Naive B cell (primary cell): ENCODE results near the gene MYH6. TPM values are rescaled to one million over a fixed set of nuclear protein-coding genes. Genes with fewer than 3 reads are reported as not detected.

ENCODE experiments used
- ATAC-seq, 2 donors: fragments of 150-1000 bp; cut with Tn5 transposase; 2 replicates each; pipeline ENCODE4 v1.10.0; 2021; ENCODE audit warnings: low read depth in 2 of 2, mild to moderate bottlenecking in 2 of 2, moderate library complexity in 2 of 2
- DNase-seq: peaks from one replicate; pipeline ENCODE4 v3.0.0; 2022
- H3K27ac Mint-ChIP-seq, 6 donors: one replicate each; pipeline ENCODE4 v1.8.0; 2020 to 2022; ENCODE audit warnings: mild to moderate bottlenecking in 6 of 6, mixed read lengths in 6 of 6, moderate library complexity in 5 of 6, inconsistent platforms in 2 of 6
- H3K27me3 Mint-ChIP-seq, 3 donors: one replicate each; pipeline ENCODE4 v1.8.0; 2021 to 2022; ENCODE audit warnings: mixed read lengths in 3 of 3, mild to moderate bottlenecking in 1 of 3
- H3K36me3 Mint-ChIP-seq, 2 donors: one replicate each; pipeline ENCODE4 v1.8.0; 2020 to 2022; ENCODE audit warnings: mixed read lengths in 2 of 2, inconsistent platforms in 1 of 2, mild to moderate bottlenecking in 1 of 2
- H3K4me1 Mint-ChIP-seq, 3 donors: one replicate each; pipeline ENCODE4 v1.8.0; 2020 to 2022; ENCODE audit warnings: mixed read lengths in 3 of 3, inconsistent platforms in 1 of 3, mild to moderate bottlenecking in 1 of 3, moderate library complexity in 1 of 3
- H3K4me3 Mint-ChIP-seq, 8 donors: one replicate each; pipeline ENCODE4 v1.8.0; 2020 to 2022; ENCODE audit warnings: mild to moderate bottlenecking in 8 of 8, mixed read lengths in 8 of 8, moderate library complexity in 8 of 8, inconsistent platforms in 2 of 8
- H3K9me3 Mint-ChIP-seq, 7 donors: one replicate each; pipeline ENCODE4 v1.8.0; 2020 to 2022; ENCODE audit warnings: mixed read lengths in 7 of 7, mild to moderate bottlenecking in 5 of 7, inconsistent platforms in 2 of 7, moderate library complexity in 1 of 7
- polyA plus RNA-seq, 6 donors: library from polyadenylated mRNA; unstranded; fragments of 300-500 nt; fragmentation: Illumina TruSeq; gene quantifications; one replicate each; pipeline ENCODE4 v1.2.3, GENCODE V29; 2021; ENCODE audit warnings: low read depth in 6 of 6

The MYH6 gene
- polyA plus RNA-seq, 6 donors from 2014 or later: not detected

DNA sequence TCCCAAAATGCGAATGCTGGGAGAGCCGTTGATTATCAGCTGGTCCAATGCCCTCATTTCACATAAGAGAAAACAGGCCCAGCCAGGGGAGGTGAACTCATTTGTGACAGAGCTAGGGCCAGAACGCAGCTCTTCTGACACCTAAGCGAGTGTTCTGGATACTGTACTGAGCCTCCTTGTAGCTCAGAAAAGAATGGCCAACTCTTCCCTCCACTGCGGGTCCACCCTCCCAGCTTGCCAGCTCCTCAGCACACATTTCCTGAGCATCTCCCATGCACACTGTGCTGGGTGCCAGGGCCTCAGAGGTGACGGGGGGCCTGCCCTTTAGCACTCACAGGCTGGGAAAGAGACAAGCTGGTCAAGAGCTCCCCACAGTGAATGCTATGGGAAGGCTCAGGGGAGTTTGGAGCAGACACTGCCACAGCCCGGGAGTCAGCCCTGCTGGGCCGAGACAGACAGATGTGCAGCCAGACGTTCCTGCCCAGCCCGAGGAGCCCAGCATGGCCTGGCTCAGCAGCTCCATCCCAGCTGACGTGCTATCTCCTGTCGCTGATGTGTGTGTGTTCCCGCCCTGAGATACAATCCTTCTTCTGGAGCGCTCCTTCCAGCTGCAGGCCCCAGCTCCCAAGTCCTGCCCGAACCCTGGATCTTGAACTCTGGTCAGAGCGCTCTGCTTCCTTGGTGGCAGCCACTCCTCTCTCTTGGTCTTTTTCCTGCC lies 27.7 kb downstream of the MYH6 start:
- peaks cover 16 to 71% (median 70%) of the 10 kb centered on the region in 3 donors for H3K27me3 Mint-ChIP-seq
- no peaks in the 10 kb centered on the region for H3K36me3 Mint-ChIP-seq
- peak overlapping the region in 1 of 8 donors; percentile 68 for H3K4me3 Mint-ChIP-seq
- no peak overlapping the region for H3K27ac Mint-ChIP-seq
- DNase-seq (no peak), ATAC-seq (peak in 1 of 2 donors; percentile 11)
- no peaks in the 10 kb centered on the region for H3K9me3 Mint-ChIP-seq
- H3K4me1 Mint-ChIP-seq: peaks cover 0 to 2% (median 0%) of the 10 kb centered on the region in 3 donors

DNA sequence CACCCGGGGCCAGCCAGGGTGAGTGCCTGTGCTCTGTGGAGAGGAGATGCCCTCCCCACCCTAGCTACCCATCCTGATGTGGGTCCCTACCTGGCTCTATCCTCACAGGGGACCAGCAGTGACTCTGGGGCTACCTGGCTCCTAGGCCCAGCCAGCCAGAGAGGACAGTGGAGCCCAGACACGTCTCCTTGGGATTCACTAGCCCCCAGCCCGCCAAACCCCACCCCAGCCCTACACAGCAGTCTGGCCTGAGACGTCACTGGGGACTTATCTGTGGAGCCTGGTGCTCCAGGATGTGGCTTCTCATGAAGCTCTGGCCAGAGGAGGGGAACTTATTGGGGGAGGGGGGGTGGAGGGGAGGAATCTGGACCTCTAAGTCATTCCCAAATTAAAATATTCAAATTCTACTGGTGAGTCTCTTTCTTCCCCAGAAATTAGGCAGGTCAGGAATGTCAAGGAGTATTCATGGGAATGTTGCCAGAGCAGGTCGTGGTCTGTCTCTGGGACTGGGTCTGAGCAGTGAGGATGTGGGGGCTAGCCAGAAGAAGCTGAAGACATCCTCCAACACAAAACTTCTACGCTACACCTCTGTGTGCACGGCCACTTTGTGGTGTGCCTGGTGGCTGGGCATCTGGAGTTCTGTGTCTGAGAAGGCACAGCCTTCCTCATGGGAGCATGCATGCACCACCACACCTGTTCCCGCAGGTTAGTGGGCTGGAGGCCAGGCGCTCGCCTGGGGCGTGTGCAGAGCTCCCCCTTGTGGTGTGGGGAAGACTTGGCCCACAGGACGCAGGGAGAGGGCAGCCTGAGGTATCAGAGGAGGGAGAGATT lies 28.5 kb downstream of the MYH6 start:
- no peaks in the 10 kb centered on the region for H3K36me3 Mint-ChIP-seq
- H3K4me1 Mint-ChIP-seq: peaks cover 0 to 2% (median 0%) of the 10 kb centered on the region in 3 donors
- no peak overlapping the region for H3K4me3 Mint-ChIP-seq
- peak; percentile 71 to 80 for ATAC-seq
- no peaks in the 10 kb centered on the region for H3K9me3 Mint-ChIP-seq
- peaks cover 16 to 64% (median 63%) of the 10 kb centered on the region in 3 donors for H3K27me3 Mint-ChIP-seq
- DNase-seq: peak; percentile 49
- H3K27ac Mint-ChIP-seq: no peak overlapping the region

DNA sequence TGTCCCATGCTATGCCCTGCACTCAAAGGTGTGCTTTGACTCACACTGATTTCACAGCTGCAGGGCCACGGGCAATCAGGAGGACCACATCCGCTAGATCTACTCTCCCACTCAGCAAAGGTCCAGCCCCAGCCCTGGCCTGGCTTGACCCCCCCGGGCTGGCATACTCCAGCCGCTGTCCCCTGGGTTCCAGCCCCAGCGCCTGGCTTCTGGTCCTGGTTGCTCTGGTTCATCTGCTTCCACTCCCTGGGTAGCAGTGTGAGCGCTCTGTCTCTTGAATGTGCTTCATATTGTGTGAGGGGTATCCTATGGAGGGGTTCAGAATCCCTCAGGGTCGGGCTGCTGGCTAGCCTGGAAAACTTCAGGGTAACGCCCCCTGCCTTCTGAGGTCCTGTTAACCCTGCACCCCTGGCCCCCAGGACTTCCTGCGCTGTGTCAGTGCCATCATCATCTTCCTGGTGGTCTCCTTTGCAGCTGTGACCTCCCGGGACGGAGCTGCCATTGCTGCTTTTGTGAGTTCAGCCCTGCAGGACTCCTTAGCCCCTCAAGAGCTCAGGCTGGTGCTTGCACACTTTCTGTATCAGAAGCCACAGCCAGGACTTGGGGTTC lies 29.4 kb downstream of the MYH6 start:
- Mint-ChIP-seq H3K4me1 (peaks cover 0 to 2% (median 0%) of the 10 kb centered on the region in 3 donors), H3K36me3 (no peaks in the 10 kb centered on the region), H3K27ac (peak overlapping the region in 1 of 6 donors; percentile 94), H3K9me3 (no peaks in the 10 kb centered on the region), H3K27me3 (peaks cover 13 to 56% (median 54%) of the 10 kb centered on the region in 3 donors), H3K4me3 (no peak overlapping the region)
- DNase-seq: no peak
- ATAC-seq: no peak

DNA sequence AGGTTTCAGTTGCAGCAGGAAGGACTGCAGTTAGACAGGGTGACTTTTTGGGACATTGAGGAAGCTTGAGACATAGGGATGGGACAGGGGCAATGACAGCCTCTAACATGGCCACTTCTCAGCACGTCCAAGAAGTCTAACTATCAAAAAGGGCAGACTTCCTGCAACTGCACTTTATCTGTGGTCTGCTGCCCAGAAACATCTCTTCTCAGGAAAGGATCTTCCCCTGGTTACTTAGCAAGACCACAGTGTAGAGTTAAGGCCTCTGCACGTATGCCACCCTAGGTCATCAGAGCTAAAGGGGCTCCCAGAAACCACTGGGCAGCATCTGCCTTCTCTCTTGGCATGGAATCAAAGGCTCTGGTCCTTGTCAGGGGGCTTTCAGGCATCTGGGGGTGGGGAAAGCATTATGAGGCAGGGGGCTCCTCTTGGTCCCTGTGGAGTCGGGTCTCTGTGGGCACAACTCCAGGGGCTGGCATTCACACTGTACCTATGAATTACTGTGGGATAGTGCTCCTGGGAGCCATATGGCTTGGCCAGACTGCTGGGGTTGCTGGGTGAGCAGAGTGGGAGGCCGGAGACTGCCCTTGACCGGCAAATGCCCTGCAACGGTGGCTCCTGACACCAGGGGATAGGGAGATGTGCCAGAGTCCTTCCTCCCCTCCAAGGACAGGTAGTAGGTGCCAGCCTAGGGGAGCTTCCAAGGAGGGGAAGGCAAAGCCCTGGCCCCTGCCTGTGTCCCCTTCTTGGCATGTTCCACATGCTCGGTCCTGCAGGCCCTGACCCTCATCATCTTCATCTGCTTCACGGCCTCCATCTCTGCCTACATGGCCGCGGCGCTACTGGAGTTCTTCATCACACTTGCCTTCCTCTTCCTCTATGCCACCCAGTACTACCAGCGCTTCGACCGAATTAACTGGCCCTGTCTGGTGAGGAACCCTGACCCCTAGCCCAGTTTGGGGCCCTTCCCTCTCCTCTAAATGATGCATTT lies 30.2 kb downstream of the MYH6 start:
- H3K36me3 Mint-ChIP-seq: no peaks in the 10 kb centered on the region
- peaks cover 10 to 52% (median 47%) of the 10 kb centered on the region in 3 donors for H3K27me3 Mint-ChIP-seq
- peak overlapping the region in 2 of 6 donors; percentile 21 to 56 for H3K27ac Mint-ChIP-seq
- no peaks in the 10 kb centered on the region for H3K9me3 Mint-ChIP-seq
- peak overlapping the region in 1 of 8 donors; percentile 29 for H3K4me3 Mint-ChIP-seq
- DNase-seq (no peak), ATAC-seq (no peak)
- peaks cover 0 to 2% (median 0%) of the 10 kb centered on the region in 3 donors for H3K4me1 Mint-ChIP-seq

DNA sequence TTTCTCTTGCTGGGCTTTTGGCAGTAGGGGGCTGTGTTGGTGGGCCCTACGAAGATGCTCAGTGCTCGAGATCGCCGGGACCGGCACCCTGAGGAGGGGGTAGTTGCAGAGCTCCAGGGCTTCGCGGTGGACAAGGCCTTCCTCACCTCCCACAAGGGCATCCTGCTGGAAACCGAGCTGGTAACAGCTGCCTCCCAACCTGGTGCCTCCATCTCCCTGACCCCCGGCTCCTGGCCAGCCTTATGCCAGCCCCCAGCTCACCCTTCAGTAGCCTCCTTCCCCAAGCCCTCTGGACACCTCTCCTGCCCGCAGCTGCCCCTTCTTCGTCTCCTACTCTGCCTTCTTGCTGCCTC lies 30.9 kb downstream of the MYH6 start:
- peaks cover 0 to 2% (median 0%) of the 10 kb centered on the region in 3 donors for H3K4me1 Mint-ChIP-seq
- peaks cover 6 to 45% (median 40%) of the 10 kb centered on the region in 3 donors for H3K27me3 Mint-ChIP-seq
- DNase-seq (no peak), ATAC-seq (no peak)
- no peak overlapping the region for H3K4me3 Mint-ChIP-seq
- H3K27ac Mint-ChIP-seq: no peak overlapping the region
- no peaks in the 10 kb centered on the region for H3K36me3 Mint-ChIP-seq
- no peaks in the 10 kb centered on the region for H3K9me3 Mint-ChIP-seq

DNA sequence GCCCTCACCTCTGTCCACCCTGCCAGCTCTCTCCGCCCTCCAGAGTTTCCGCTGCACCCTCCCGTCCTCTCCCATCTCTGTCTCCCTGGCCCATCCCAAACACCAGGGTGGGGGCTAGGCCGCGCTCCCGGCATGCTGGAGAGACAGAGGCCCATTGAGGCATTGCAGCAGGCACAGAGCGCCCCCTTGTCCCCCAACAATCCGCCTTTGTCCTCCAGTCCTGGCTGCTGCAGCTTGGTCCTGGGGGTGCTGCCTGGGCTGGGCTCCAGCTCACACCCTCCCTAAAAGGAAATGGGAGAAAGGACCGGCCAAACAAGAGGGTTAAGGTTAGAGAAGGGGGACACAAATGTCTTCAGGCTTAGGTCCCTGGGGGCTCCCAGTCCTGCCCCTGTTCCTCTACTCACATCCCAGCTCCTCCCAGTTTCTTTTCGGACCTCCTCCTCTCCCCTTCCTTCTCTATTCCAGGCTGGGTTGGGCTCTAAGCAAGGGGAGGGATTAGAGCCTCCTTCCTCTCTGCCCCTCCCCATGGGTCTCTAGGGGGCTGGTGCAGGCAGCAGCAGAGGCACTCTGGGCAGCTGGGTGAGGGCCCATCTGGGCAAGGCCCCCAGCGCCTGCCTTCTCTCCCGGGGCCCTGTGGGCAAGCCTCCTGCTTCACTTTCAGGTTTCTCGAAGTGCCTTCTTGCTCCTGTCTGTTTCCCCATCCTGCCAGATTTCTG lies 31.4 kb downstream of the MYH6 start, which contains the start of gene CMTM5:
Gene CMTM5, plus strand, starts transcription at position 565 of the 716 bp plus-strand sequence. CDS start 206 bp downstream, outside the sequence.
- no peaks in the 10 kb centered on the region for H3K36me3 Mint-ChIP-seq
- DNase-seq (no peak), ATAC-seq (no peak)
- H3K27ac Mint-ChIP-seq: peak within 1 kb of the TSS in 2 of 6 donors; percentile 21 to 56
- H3K27me3 Mint-ChIP-seq: peaks cover 6 to 40% (median 35%) of the 10 kb centered on the region in 3 donors
- peaks cover 0 to 2% (median 0%) of the 10 kb centered on the region in 3 donors for H3K4me1 Mint-ChIP-seq
- no peak within 1 kb of the TSS for H3K4me3 Mint-ChIP-seq
- no peaks in the 10 kb centered on the region for H3K9me3 Mint-ChIP-seq

DNA sequence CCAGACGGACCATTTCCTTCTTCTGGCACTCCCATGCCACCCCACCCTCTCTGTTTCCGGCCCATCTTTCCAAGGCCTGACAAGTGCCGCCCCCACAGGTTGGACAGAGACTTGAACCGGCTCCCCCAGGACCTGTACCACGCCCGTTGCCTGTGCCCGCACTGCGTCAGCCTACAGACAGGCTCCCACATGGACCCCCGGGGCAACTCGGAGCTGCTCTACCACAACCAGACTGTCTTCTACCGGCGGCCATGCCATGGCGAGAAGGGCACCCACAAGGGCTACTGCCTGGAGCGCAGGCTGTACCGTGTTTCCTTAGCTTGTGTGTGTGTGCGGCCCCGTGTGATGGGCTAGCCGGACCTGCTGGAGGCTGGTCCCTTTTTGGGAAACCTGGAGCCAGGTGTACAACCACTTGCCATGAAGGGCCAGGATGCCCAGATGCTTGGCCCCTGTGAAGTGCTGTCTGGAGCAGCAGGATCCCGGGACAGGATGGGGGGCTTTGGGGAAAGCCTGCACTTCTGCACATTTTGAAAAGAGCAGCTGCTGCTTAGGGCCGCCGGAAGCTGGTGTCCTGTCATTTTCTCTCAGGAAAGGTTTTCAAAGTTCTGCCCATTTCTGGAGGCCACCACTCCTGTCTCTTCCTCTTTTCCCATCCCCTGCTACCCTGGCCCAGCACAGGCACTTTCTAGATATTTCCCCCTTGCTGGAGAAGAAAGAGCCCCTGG lies 32.4 kb downstream of the MYH6 start:
- Mint-ChIP-seq H3K4me3 (no peak overlapping the region), H3K9me3 (no peaks in the 10 kb centered on the region), H3K36me3 (no peaks in the 10 kb centered on the region), H3K4me1 (peaks cover 0 to 2% (median 0%) of the 10 kb centered on the region in 3 donors), H3K27me3 (peaks cover 6 to 38% (median 25%) of the 10 kb centered on the region in 3 donors), H3K27ac (no peak overlapping the region)
- DNase-seq (no peak), ATAC-seq (no peak)

DNA sequence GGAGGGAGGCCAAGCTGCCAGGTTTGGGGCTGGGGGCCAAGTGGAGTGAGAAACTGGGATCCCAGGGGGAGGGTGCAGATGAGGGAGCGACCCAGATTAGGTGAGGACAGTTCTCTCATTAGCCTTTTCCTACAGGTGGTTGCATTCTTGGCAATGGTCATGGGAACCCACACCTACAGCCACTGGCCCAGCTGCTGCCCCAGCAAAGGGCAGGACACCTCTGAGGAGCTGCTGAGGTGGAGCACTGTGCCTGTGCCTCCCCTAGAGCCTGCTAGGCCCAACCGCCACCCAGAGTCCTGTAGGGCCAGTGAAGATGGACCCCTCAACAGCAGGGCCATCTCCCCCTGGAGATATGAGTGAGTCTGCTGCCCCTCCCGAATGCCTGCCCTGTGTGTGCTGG lies 35.0 kb downstream of the MYH6 start:
- H3K4me3 Mint-ChIP-seq: peak overlapping the region in 1 of 8 donors; percentile 62
- H3K27ac Mint-ChIP-seq: no peak overlapping the region
- no peaks in the 10 kb centered on the region for H3K9me3 Mint-ChIP-seq
- H3K27me3 Mint-ChIP-seq: peaks cover 10 to 37% (median 24%) of the 10 kb centered on the region in 3 donors
- no peak for ATAC-seq
- no peaks in the 10 kb centered on the region for H3K36me3 Mint-ChIP-seq
- no peaks in the 10 kb centered on the region for H3K4me1 Mint-ChIP-seq
- DNase-seq: no peak

DNA sequence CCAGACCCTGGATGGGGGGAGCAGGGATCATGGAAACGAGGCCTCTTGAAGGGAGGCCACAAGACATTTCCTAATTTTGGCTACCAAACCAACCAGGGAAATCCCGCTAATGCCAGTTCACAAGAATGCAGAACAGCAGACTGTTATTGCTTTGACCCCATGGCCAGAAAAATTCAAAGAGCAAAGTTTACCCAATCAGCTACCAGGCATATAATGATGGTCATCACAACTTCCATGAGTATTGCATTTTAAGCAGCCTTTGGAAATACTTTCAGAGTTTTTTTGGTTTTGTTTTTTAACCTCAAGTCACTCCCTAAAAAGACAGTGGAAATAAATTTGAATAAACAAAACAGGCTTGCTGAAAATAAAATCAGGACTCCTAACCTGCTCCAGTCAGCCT lies 35.6 kb downstream of the MYH6 start, which contains the start of gene IL25:
Gene IL25, plus strand, starts transcription at position 301 of the 400 bp plus-strand sequence.
- H3K27ac Mint-ChIP-seq: peak within 1 kb of the TSS in 1 of 6 donors; percentile 86
- peak within 1 kb of the TSS in 1 of 8 donors; percentile 62 for H3K4me3 Mint-ChIP-seq
- DNase-seq (no peak), ATAC-seq (no peak)
- no peaks in the 10 kb centered on the region for H3K4me1 Mint-ChIP-seq
- H3K36me3 Mint-ChIP-seq: no peaks in the 10 kb centered on the region
- no peaks in the 10 kb centered on the region for H3K9me3 Mint-ChIP-seq
- H3K27me3 Mint-ChIP-seq: peaks cover 15 to 42% (median 26%) of the 10 kb centered on the region in 3 donors

DNA sequence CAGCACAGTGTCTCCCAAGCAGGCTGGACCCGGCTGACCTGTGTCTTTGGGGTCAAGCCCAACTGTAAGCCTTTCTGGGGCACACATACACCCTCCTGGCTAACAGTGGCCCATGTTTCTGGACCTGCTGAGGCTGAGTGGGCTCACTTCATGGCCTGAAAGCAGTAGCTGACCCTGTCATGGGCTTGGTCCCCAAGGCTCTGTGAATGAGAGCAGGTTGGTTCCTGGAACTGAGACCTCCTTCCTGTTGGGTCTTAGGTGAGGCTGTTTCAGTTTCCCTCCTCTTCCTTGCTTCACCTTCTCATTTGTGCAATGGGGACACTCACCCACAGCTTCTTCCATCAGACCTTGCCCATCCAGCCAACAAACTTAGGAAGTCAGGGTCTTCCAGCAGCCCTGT lies 36.2 kb downstream of the MYH6 start:
- H3K4me3 Mint-ChIP-seq: no peak overlapping the region
- no peak for ATAC-seq
- H3K36me3 Mint-ChIP-seq: no peaks in the 10 kb centered on the region
- DNase-seq: no peak
- peaks cover 0 to 2% (median 0%) of the 10 kb centered on the region in 7 donors for H3K9me3 Mint-ChIP-seq
- no peaks in the 10 kb centered on the region for H3K4me1 Mint-ChIP-seq
- H3K27me3 Mint-ChIP-seq: peaks cover 22 to 43% (median 27%) of the 10 kb centered on the region in 3 donors
- H3K27ac Mint-ChIP-seq: no peak overlapping the region

DNA sequence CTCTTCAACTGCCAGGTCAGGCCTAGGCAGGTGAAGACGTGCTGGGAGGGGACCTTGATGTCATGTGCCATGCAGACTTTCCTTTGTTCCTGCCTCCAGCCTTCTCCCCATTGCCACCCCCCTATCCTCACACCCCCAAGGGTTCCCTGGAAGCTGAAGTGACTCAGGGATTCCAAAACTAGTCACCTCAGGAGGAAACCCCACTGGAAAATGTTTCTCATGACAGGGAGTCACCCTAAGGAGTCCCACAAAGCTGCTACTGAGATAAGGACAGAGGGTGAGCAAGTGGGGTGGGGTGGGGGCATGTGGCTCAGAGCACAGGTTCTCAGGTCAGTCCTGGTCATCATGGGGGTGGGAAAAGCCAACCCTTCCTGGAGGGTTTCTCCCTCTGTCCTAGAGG lies 37.9 kb downstream of the MYH6 start:
- DNase-seq (no peak), ATAC-seq (no peak)
- H3K4me1 Mint-ChIP-seq: no peaks in the 10 kb centered on the region
- no peak overlapping the region for H3K4me3 Mint-ChIP-seq
- H3K9me3 Mint-ChIP-seq: peaks cover 0 to 2% (median 0%) of the 10 kb centered on the region in 7 donors
- peaks cover 23 to 45% (median 35%) of the 10 kb centered on the region in 3 donors for H3K27me3 Mint-ChIP-seq
- no peak overlapping the region for H3K27ac Mint-ChIP-seq
- H3K36me3 Mint-ChIP-seq: no peaks in the 10 kb centered on the region
